OCI-LY7 (cell line): ENCODE measurements around the gene DST. TPM values are rescaled to one million over a fixed set of nuclear protein-coding genes. Genes with fewer than 3 reads are reported as not detected.

Experiments
- BruUV-seq: library from RNA; stranded (reverse); fragments of 400-500 nt; replicated peaks from 2 replicates; lab custom pipeline; 2021; lab: Mats Ljungman, UMichigan
- CTCF ChIA-PET: fragments of 300-600 bp; sonication (Branson Sonifier 250); formaldehyde crosslinking; loops from one replicate; lab custom pipeline; 2022; ENCODE audit warnings: antibody characterized with exemption; ENCODE audit not compliant: unreplicated experiment; lab: Charles Lee
- POLR2A ChIA-PET: fragments of 300-600 bp; sonication (Branson Sonifier 250); formaldehyde crosslinking; loops from one replicate; lab custom pipeline; 2022; ENCODE audit warnings: antibody characterized with exemption; lab: Charles Lee
- DNase-seq: peaks from one replicate; pipeline ENCODE4 v3.0.0-alpha.2; 2015; ENCODE audit warnings: low spot score
- H2AFZ ChIP-seq: fragments of 200-600 bp; sonication (generic), shearing (Covaris generic); 2 replicates; pipeline ENCODE4 v1.6.1; 2014; ENCODE audit warnings: mild to moderate bottlenecking, antibody characterized with exemption, low read length, moderate library complexity
- H3K27ac ChIP-seq: fragments of 200-600 bp; sonication (generic); 2 replicates; pipeline ENCODE4 v1.5.1; 2014; ENCODE audit warnings: mixed run types, low read depth, mild to moderate bottlenecking, moderate library complexity, low read length, inconsistent platforms; ENCODE audit not compliant: poor library complexity, severe bottlenecking
- H3K36me3 ChIP-seq: fragments of 200-600 bp; sonication (generic); 2 replicates; pipeline ENCODE4 v1.6.1; 2014; ENCODE audit warnings: mild to moderate bottlenecking, antibody characterized with exemption, low read length, moderate library complexity, mixed read lengths; ENCODE audit not compliant: insufficient read depth
- H3K4me1 ChIP-seq: fragments of 200-600 bp; sonication (generic); 2 replicates; pipeline ENCODE4 v1.5.1; 2014; ENCODE audit warnings: mild to moderate bottlenecking, low read length; ENCODE audit not compliant: insufficient read depth, poor library complexity, severe bottlenecking
- H3K4me2 ChIP-seq: fragments of 200-600 bp; sonication (generic); 2 replicates; pipeline ENCODE4 v1.6.1; 2014; ENCODE audit warnings: mild to moderate bottlenecking, low read length
- H3K4me3 ChIP-seq: fragments of 200-600 bp; sonication (generic); 2 replicates; pipeline ENCODE4 v1.5.1; 2014; ENCODE audit warnings: mild to moderate bottlenecking, low read depth, low read length; ENCODE audit not compliant: poor library complexity, severe bottlenecking
- H3K79me2 ChIP-seq: fragments of 200-600 bp; sonication (generic); 2 replicates; pipeline ENCODE4 v1.6.1; 2016; ENCODE audit warnings: low read depth, mild to moderate bottlenecking, low read length, moderate library complexity, mixed read lengths; ENCODE audit not compliant: insufficient read depth
- H3K9me2 ChIP-seq: fragments of 200-600 bp; sonication (generic); 2 replicates; pipeline ENCODE4 v1.6.1; 2016; ENCODE audit warnings: mild to moderate bottlenecking, low read length, mixed read lengths; ENCODE audit not compliant: insufficient read depth
- H3K9me3 ChIP-seq: fragments of 200-600 bp; sonication (generic); 2 replicates; pipeline ENCODE4 v1.6.1; 2014; ENCODE audit warnings: mild to moderate bottlenecking, mixed run types, low read length, mixed read lengths
- H4K20me1 ChIP-seq: fragments of 200-600 bp; sonication (generic); 2 replicates; pipeline ENCODE4 v1.6.1; 2014; ENCODE audit warnings: mild to moderate bottlenecking, antibody characterized with exemption, low read length, moderate library complexity, mixed read lengths; ENCODE audit not compliant: insufficient read depth
- CTCF ChIP-seq: fragments of 200-600 bp; sonication (generic); conservative IDR thresholded peaks from 2 replicates; pipeline ENCODE4 v1.5.1; 2014; ENCODE audit warnings: mild to moderate bottlenecking, antibody characterized with exemption, low read length, moderate library complexity, mixed read lengths
- EZH2phosphoT487 ChIP-seq: fragments of 200-600 bp; sonication (generic); IDR thresholded peaks from 2 replicates; pipeline ENCODE4 v1.6.1; 2018; ENCODE audit warnings: low read depth, borderline replicate concordance, mild to moderate bottlenecking, mixed run types, antibody characterized with exemption, low read length, moderate library complexity, mixed read lengths
- intact Hi-C: fragments of 100-400 bp; cut with micrococcal nuclease; formaldehyde crosslinking; loops from one replicate; pipeline ENCODE4 v1.10.0; 2022; ENCODE audit not compliant: unreplicated experiment
- total RNA-seq, 2 experiments: library from RNA; depleted of rRNA in 1 of 2; stranded (reverse); fragments of >200 nt in 1 of 2; shearing (Covaris generic) in 1 of 2; gene quantifications; 2 replicates each; pipeline ENCODE4 v1.2.3, GENCODE V29; 2014 to 2022

Gene DST
- total RNA-seq, 2 experiments from 2014 or later, result 8.4 to 19.4 TPM

- TF ChIP-seq CTCF, result no peak
- no peak for TF ChIP-seq EZH2phosphoT487
- no peaks in the 10 kb centered on the region for H3K4me1 ChIP-seq
- POLR2A ChIA-PET, result interaction anchor here (0.7 to 0.9 kb wide), 2 partner anchors 15 to 158 kb away, joined by 3 to 5 read pairs; no protein-coding TSS in a partner anchor
- intact Hi-C loops, result no loop called here
- no peaks in the 10 kb centered on the region for H3K36me3 ChIP-seq
- no peak for DNase-seq
- no peak overlapping the region for H3K4me2 ChIP-seq
- H3K9me2 ChIP-seq, result no peaks in the 10 kb centered on the region
- no TSS peak for BruUV-seq
- CTCF ChIA-PET, result no interaction called here
- H3K4me3 ChIP-seq, result no peak overlapping the region
- no peaks in the 10 kb centered on the region for H4K20me1 ChIP-seq
- H3K27ac ChIP-seq, result no peak overlapping the region
- no peaks in the 10 kb centered on the region for H3K9me3 ChIP-seq
- no peaks in the 10 kb centered on the region for H3K79me2 ChIP-seq
- H2AFZ ChIP-seq, result no peak overlapping the region
Observed at GRCh38 chr6:56660381-56660730, 17.7 kb upstream of the DST start.

GRCh38 chr6:56659721-56660380 is 17.2 kb upstream of the DST start:
- TF ChIP-seq CTCF, result no peak
- TF ChIP-seq EZH2phosphoT487, result no peak
- Histone ChIP-seq H3K9me2 (no peaks in the 10 kb centered on the region), H3K36me3 (no peaks in the 10 kb centered on the region), H4K20me1 (no peaks in the 10 kb centered on the region), H3K79me2 (no peaks in the 10 kb centered on the region), H3K27ac (no peak overlapping the region), H3K4me1 (no peaks in the 10 kb centered on the region), H3K4me3 (no peak overlapping the region), H3K4me2 (no peak overlapping the region), H2AFZ (no peak overlapping the region), H3K9me3 (no peaks in the 10 kb centered on the region)
- intact Hi-C loops, result no loop called here
- ChIA-PET CTCF (no interaction called here), POLR2A (no interaction called here)
- no TSS peak for BruUV-seq
- no peak for DNase-seq

- POLR2A ChIA-PET, result interaction anchor here (1.0 kb wide), 1 partner anchor 14 kb away, joined by 4 read pairs; no protein-coding TSS in a partner anchor
- Histone ChIP-seq H3K9me3 (no peaks in the 10 kb centered on the region), H4K20me1 (no peaks in the 10 kb centered on the region), H3K4me1 (no peaks in the 10 kb centered on the region), H3K79me2 (no peaks in the 10 kb centered on the region), H3K9me2 (no peaks in the 10 kb centered on the region), H3K27ac (no peak overlapping the region), H3K4me3 (no peak overlapping the region), H3K4me2 (no peak overlapping the region), H2AFZ (no peak overlapping the region), H3K36me3 (no peaks in the 10 kb centered on the region)
- TF ChIP-seq EZH2phosphoT487 (no peak), CTCF (no peak)
- CTCF ChIA-PET, result no interaction called here
- intact Hi-C loops, result no loop called here
- no TSS peak for BruUV-seq
- DNase-seq, result no peak
Observed at GRCh38 chr6:56658326-56658725, 15.6 kb upstream of the DST start.
